Measurements from ENCODE around the gene VAMP3. TPM values are rescaled to one million over a fixed set of nuclear protein-coding genes. Genes with fewer than 3 reads are reported as not detected.

The VAMP3 gene
- total and polyA plus RNA-seq, 9 of the 15 experiments (the other 6 are each of a cell fraction or from before 2014, with no cell fraction given): 27.1 to 71.3 (median 47.5) TPM

DNA sequence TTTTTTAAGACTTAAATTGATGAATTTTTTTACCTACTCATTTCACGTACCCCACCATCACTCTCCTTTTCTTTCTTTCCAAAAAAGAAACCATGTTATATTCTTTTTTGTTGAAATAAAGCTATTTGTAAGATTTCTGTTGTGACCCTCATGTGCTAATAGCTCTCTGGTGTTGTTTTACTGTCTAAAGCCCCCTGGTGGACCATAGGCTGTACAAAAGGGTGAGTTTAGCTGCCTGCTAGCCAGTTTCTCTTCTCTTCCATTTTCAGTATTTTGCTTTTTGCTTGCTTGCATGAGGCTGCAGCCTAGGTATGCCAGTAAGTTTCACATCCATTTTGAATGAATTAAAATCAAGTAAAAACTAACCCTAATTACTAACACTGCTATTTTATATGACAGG is 15.6 kb upstream of the VAMP3 start:
- H3K4me3 ChIP-seq: no peak overlapping the region
- H3K9ac ChIP-seq (ENCODE audit: insufficient read depth in 1 of 2, low read depth in 2 of 2, low read length in 2 of 2): no peak overlapping the region
- H3K27ac ChIP-seq (ENCODE audit: extremely low read depth, low read depth, low read length): no peak overlapping the region
- ChIA-PET POLR2A (interaction anchor here (0.8 to 1.2 kb wide), 4 partner anchors 14 to 86 kb away, joined by 3 to 4 read pairs (median 4); partner anchors contain the start of gene VAMP3), CTCF (ENCODE audit: low intra/inter-chr PET ratio) (no interaction called here)
- H3K36me3 ChIP-seq (ENCODE audit: control insufficient read depth, insufficient read depth, low read length): no peaks in the 10 kb centered on the region
- no peaks in the 10 kb centered on the region for H3K9me1 ChIP-seq (ENCODE audit: control insufficient read depth, insufficient read depth, low read length)
- H3K9me3 ChIP-seq (replicated peaks; ENCODE audit: control insufficient read depth, insufficient read depth, low read depth, low read length): no peaks in the 10 kb centered on the region
- DNase-seq (ENCODE audit: extremely low read depth in 1 of 4, low spot score in 3 of 4): peak in 3 of 4 experiments; percentile 28 to 44 (median 29)
- ATAC-seq: peak; percentile 85
- intact Hi-C loops (cut with micrococcal nuclease) (no loop called here), in situ Hi-C loops (cut with MboI) (no loop called here)
- no peaks in the 10 kb centered on the region for H3K4me1 ChIP-seq (replicated peaks in 1 of 2; ENCODE audit: control insufficient read depth in 2 of 2, insufficient read depth in 2 of 2, low read length in 2 of 2)
- peak overlapping the region; percentile 42; the same call in 1 of the 2 replicates for H2AFZ ChIP-seq (ENCODE audit: low read depth, low read length)
- TF ChIP-seq BMI1 (IDR thresholded peaks at IDR 0.05; ENCODE audit: low read length) (0 out of 2 replicates have a peak, but pooled peaks have one; percentile 15), ZNF785 (CRISPR knock-in tag; IDR thresholded peaks at IDR 0.05) (no peak), ETV6 (IDR thresholded peaks at IDR 0.05; ENCODE audit: borderline replicate concordance in 1 of 2, low read depth in 2 of 2, low read length in 1 of 2) (no peak), ETV6 (CRISPR knock-in tag; IDR thresholded peaks at IDR 0.05; ENCODE audit: borderline replicate concordance) (no peak), RAD21 (CRISPR knock-in tag; conservative IDR thresholded peaks at IDR 0.05 in 1 of 2, IDR thresholded peaks at IDR 0.05 in 1 of 2) (peak in 1 of 2 experiments; percentile 28; a peak in 1 of 4 replicates), TCFL5 (CRISPR knock-in tag; conservative IDR thresholded peaks at IDR 0.05) (no peak), EZH2 (IDR thresholded peaks at IDR 0.05; ENCODE audit: borderline replicate concordance, low read depth, low read length) (0 out of 2 replicates have a peak, but pooled peaks have one; percentile 87), FIP1L1 (IDR thresholded peaks at IDR 0.05; ENCODE audit: low read depth, low read length, poor library complexity, severe bottlenecking) (no peak), TEAD4 (IDR thresholded peaks at IDR 0.05; ENCODE audit: low read length) (no peak), TEAD4 (CRISPR knock-in tag; IDR thresholded peaks at IDR 0.05; ENCODE audit: borderline replicate concordance) (no peak), TAF15 (IDR thresholded peaks at IDR 0.05; ENCODE audit: low read depth, low read length) (no peak), TBL1XR1 (IDR thresholded peaks at IDR 0.05; ENCODE audit: low read length in 2 of 2) (no peak)
- TF ChIP-seq, protein P1, sequence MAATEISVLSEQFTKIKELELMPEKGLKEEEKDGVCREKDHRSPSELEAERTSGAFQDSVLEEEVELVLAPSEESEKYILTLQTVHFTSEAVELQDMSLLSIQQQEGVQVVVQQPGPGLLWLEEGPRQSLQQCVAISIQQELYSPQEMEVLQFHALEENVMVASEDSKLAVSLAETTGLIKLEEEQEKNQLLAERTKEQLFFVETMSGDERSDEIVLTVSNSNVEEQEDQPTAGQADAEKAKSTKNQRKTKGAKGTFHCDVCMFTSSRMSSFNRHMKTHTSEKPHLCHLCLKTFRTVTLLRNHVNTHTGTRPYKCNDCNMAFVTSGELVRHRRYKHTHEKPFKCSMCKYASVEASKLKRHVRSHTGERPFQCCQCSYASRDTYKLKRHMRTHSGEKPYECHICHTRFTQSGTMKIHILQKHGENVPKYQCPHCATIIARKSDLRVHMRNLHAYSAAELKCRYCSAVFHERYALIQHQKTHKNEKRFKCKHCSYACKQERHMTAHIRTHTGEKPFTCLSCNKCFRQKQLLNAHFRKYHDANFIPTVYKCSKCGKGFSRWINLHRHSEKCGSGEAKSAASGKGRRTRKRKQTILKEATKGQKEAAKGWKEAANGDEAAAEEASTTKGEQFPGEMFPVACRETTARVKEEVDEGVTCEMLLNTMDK (IDR thresholded peaks at IDR 0.05; ENCODE audit: borderline replicate concordance, insufficient read depth, low read depth, low read length, poor library complexity, severe bottlenecking): peak; percentile 79
- TF ChIP-seq, protein P2, sequence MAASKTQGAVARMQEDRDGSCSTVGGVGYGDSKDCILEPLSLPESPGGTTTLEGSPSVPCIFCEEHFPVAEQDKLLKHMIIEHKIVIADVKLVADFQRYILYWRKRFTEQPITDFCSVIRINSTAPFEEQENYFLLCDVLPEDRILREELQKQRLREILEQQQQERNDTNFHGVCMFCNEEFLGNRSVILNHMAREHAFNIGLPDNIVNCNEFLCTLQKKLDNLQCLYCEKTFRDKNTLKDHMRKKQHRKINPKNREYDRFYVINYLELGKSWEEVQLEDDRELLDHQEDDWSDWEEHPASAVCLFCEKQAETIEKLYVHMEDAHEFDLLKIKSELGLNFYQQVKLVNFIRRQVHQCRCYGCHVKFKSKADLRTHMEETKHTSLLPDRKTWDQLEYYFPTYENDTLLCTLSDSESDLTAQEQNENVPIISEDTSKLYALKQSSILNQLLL (CRISPR knock-in tag; IDR thresholded peaks at IDR 0.05; ENCODE audit: borderline replicate concordance): no peak
- TF ChIP-seq, protein P3, sequence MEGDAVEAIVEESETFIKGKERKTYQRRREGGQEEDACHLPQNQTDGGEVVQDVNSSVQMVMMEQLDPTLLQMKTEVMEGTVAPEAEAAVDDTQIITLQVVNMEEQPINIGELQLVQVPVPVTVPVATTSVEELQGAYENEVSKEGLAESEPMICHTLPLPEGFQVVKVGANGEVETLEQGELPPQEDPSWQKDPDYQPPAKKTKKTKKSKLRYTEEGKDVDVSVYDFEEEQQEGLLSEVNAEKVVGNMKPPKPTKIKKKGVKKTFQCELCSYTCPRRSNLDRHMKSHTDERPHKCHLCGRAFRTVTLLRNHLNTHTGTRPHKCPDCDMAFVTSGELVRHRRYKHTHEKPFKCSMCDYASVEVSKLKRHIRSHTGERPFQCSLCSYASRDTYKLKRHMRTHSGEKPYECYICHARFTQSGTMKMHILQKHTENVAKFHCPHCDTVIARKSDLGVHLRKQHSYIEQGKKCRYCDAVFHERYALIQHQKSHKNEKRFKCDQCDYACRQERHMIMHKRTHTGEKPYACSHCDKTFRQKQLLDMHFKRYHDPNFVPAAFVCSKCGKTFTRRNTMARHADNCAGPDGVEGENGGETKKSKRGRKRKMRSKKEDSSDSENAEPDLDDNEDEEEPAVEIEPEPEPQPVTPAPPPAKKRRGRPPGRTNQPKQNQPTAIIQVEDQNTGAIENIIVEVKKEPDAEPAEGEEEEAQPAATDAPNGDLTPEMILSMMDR (IDR thresholded peaks at IDR 0.05 in 2 of 3, conservative IDR thresholded peaks at IDR 0.05 in 1 of 3; ENCODE audit: insufficient read depth in 2 of 3, low read depth in 1 of 3, low read length in 3 of 3): peak; percentile 49 to 55 (median 53); a peak in 4 of 6 replicates
- H3K27me3 ChIP-seq (ENCODE audit: control insufficient read depth in 2 of 2, insufficient read depth in 2 of 2, low read length in 2 of 2): peaks cover 8 to 23% of the 10 kb centered on the region in 2 experiments
- no peaks in the 10 kb centered on the region for H3K79me2 ChIP-seq (ENCODE audit: control insufficient read depth, insufficient read depth, low read length)
- no peak overlapping the region for H3K4me2 ChIP-seq (ENCODE audit: insufficient read depth, low read length)
- peak; percentile 37 for FAIRE-seq
- no TSS peak for BruUV-seq (replicated peaks)
- H4K20me1 ChIP-seq (replicated peaks; ENCODE audit: control insufficient read depth, insufficient read depth, low read length): no peaks in the 10 kb centered on the region
- WGBS (ENCODE audit: insufficient coverage, low coverage, missing lambda C conversion rate): 20% methylated on average over 1 of the region's 1 CpG
